Measurements from ENCODE around the gene C9orf152. TPM values are rescaled to one million over a fixed set of nuclear protein-coding genes. Genes with fewer than 3 reads are reported as not detected.

C9orf152 gene
- total and polyA plus RNA-seq, 2 of the 13 experiments (the other 11 are each of a cell fraction or from before 2014, with no cell fraction given): 0.24 to 0.48 TPM

DNA sequence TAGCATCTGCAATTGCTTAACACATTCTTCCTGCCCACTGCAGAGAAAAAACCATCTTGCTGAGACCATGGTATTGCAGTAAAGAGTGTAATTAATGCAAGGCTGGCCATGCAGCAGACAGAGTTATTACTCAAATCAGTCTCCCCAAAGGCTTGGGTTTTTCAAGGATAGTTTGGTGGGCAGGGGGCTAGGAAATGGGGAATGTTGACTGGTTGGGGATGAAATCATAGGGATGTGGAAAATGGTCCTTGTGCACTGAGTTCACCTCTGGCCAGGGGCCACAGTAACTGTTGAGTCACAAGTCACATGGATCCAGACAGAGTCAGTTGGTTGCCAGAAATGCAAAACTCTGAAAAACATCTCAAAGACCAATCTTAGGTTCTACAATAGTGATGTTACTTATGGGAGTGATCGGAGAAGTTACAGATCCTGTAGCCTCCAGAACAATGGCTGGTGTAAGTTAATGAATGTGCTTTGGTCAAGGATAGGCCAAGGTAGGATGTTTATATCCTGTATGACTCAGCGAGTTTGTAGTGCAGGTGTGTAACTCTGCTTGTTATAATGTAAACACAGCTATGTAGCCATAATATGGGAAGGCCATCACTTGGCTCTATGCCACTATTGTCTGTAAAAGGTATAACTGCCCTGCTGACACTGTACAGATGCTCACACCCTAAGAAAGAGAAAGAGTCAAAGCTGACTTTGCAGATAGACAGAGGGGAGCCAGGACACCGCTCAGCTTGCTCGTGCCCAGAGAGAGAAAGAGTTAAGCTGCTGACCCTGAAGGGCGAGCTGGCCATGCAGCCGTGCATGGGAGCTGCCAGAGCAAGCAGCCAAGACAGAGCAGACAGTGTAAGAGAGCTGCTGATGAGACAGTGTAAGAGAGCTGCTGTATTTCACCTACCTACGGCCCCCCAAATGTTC lies 27.2 kb downstream of the C9orf152 start (continued):
- TF ChIP-seq LCORL (IDR thresholded peaks at IDR 0.05) (no peak), LCORL (CRISPR knock-in tag; IDR thresholded peaks at IDR 0.05) (peak; percentile 68), SIX4 (CRISPR knock-in tag; IDR thresholded peaks at IDR 0.05) (0 out of 2 replicates have a peak, but pooled peaks have one; percentile 47), FOXK2 (IDR thresholded peaks at IDR 0.05) (peak; percentile 52; the same call in 1 of the 2 replicates), BRD4 (CRISPR knock-in tag; IDR thresholded peaks at IDR 0.05) (0 out of 2 replicates have a peak, but pooled peaks have one; percentile 20), GATAD1 (CRISPR knock-in tag; IDR thresholded peaks at IDR 0.05) (peak; percentile 52; the same call in 1 of the 2 replicates), POLR2A (IDR thresholded peaks at IDR 0.05; ENCODE audit: insufficient read depth in 1 of 2, low read depth in 2 of 2, low read length in 2 of 2) (no peak), THAP11 (CRISPR knock-in tag; IDR thresholded peaks at IDR 0.05) (peak; percentile 35; the same call in 1 of the 2 replicates), AHR (CRISPR knock-in tag; IDR thresholded peaks at IDR 0.05) (no peak), ZNF691 (CRISPR knock-in tag; IDR thresholded peaks at IDR 0.05; ENCODE audit: borderline replicate concordance, low read depth) (peak; percentile 20; the same call in 1 of the 2 replicates), ZNF350 (CRISPR knock-in tag; IDR thresholded peaks at IDR 0.05; ENCODE audit: borderline replicate concordance, low read depth) (peak; percentile 38; the same call in 1 of the 2 replicates), FOXK1 (CRISPR knock-in tag; IDR thresholded peaks at IDR 0.05; ENCODE audit: borderline replicate concordance, low read depth) (peak; percentile 93), ZNF282 (IDR thresholded peaks at IDR 0.05; ENCODE audit: partially characterized antibody) (no peak), CREM (IDR thresholded peaks at IDR 0.05) (peak; percentile 52), CREM (CRISPR knock-in tag; IDR thresholded peaks at IDR 0.05) (no peak), IRF2 (CRISPR knock-in tag; IDR thresholded peaks at IDR 0.05) (peak; percentile 50; the same call in 1 of the 2 replicates), ZNF496 (CRISPR knock-in tag; IDR thresholded peaks at IDR 0.05; ENCODE audit: insufficient replicate concordance) (no peak), ZBTB38 (CRISPR knock-in tag; IDR thresholded peaks at IDR 0.05) (peak; percentile 61; the same call in 1 of the 2 replicates), REXO4 (CRISPR knock-in tag; IDR thresholded peaks at IDR 0.05; ENCODE audit: borderline replicate concordance) (no peak)
- TF ChIP-seq, protein P1, sequence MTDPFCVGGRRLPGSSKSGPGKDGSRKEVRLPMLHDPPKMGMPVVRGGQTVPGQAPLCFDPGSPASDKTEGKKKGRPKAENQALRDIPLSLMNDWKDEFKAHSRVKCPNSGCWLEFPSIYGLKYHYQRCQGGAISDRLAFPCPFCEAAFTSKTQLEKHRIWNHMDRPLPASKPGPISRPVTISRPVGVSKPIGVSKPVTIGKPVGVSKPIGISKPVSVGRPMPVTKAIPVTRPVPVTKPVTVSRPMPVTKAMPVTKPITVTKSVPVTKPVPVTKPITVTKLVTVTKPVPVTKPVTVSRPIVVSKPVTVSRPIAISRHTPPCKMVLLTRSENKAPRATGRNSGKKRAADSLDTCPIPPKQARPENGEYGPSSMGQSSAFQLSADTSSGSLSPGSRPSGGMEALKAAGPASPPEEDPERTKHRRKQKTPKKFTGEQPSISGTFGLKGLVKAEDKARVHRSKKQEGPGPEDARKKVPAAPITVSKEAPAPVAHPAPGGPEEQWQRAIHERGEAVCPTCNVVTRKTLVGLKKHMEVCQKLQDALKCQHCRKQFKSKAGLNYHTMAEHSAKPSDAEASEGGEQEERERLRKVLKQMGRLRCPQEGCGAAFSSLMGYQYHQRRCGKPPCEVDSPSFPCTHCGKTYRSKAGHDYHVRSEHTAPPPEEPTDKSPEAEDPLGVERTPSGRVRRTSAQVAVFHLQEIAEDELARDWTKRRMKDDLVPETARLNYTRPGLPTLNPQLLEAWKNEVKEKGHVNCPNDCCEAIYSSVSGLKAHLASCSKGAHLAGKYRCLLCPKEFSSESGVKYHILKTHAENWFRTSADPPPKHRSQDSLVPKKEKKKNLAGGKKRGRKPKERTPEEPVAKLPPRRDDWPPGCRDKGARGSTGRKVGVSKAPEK (CRISPR knock-in tag; IDR thresholded peaks at IDR 0.05; ENCODE audit: borderline replicate concordance): no peak
- TF ChIP-seq, protein P2, sequence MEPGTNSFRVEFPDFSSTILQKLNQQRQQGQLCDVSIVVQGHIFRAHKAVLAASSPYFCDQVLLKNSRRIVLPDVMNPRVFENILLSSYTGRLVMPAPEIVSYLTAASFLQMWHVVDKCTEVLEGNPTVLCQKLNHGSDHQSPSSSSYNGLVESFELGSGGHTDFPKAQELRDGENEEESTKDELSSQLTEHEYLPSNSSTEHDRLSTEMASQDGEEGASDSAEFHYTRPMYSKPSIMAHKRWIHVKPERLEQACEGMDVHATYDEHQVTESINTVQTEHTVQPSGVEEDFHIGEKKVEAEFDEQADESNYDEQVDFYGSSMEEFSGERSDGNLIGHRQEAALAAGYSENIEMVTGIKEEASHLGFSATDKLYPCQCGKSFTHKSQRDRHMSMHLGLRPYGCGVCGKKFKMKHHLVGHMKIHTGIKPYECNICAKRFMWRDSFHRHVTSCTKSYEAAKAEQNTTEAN (CRISPR knock-in tag; conservative IDR thresholded peaks at IDR 0.05): peak; percentile 82

All from HepG2 (cell line).